HepG2 (cell line): ENCODE data around the gene HK2. TPM values are rescaled to one million over a fixed set of nuclear protein-coding genes. Genes with fewer than 3 reads are reported as not detected.

Source experiments
- BATF2 ChIP-seq: sonication (generic); formaldehyde crosslinking; IDR thresholded peaks from 2 replicates; pipeline ENCODE4 v1.8.0; 2022; ENCODE audit warnings: mild to moderate bottlenecking, missing genetic modification reagents, moderate library complexity
- BRD4 ChIP-seq: sonication (generic); formaldehyde crosslinking; IDR thresholded peaks from 2 replicates; pipeline ENCODE4 v1.4.0; 2020; ENCODE audit warnings: missing genetic modification reagents
- DZIP1 ChIP-seq: sonication (generic); formaldehyde crosslinking; IDR thresholded peaks from 2 replicates; pipeline ENCODE4 v1.5.0; 2020; ENCODE audit warnings: mild to moderate bottlenecking, missing genetic modification reagents
- EEA1 ChIP-seq: sonication (generic); formaldehyde crosslinking; IDR thresholded peaks from 2 replicates; pipeline ENCODE4 v1.5.1; 2020; ENCODE audit warnings: mild to moderate bottlenecking, missing genetic modification reagents, borderline replicate concordance
- FOXP1 ChIP-seq, 2 experiments: fragments of 450-650 bp in 1 of 2; IDR thresholded peaks; 2 replicates each; pipeline ENCODE4 v1.6.1; 2017 to 2018; ENCODE audit warnings: antibody characterized with exemption in 1 of 2
- FUBP1 ChIP-seq: sonication (generic); formaldehyde crosslinking; IDR thresholded peaks from 2 replicates; pipeline ENCODE4 v1.5.1; 2020; ENCODE audit warnings: missing genetic modification reagents, mild to moderate bottlenecking, borderline replicate concordance
- HNF4A ChIP-seq: sonication (generic); formaldehyde crosslinking; IDR thresholded peaks from 2 replicates; pipeline ENCODE4 v1.4.0; 2020; ENCODE audit warnings: missing genetic modification reagents
- KAT7 ChIP-seq: IDR thresholded peaks from 2 replicates; pipeline ENCODE4 v1.6.1; 2018; ENCODE audit warnings: borderline replicate concordance, missing compliant biosample characterization
- MAFK ChIP-seq, 2 experiments: IDR thresholded peaks in 1 of 2; conservative IDR thresholded peaks in 1 of 2; 2 replicates each; pipeline ENCODE4 v1.6.1; 2011; ENCODE audit warnings: improper control_type of control experiment in 2 of 2, low read length in 2 of 2
- MXD1 ChIP-seq: sonication (generic); formaldehyde crosslinking; IDR thresholded peaks from 2 replicates; pipeline ENCODE4 v1.4.0; 2020; ENCODE audit warnings: mild to moderate bottlenecking, missing genetic modification reagents
- NBN ChIP-seq: fragments of 450-650 bp; conservative IDR thresholded peaks from 2 replicates; pipeline ENCODE4 v1.6.1; 2017
- NFYC ChIP-seq: IDR thresholded peaks from 2 replicates; pipeline ENCODE4 v1.6.1; 2016; ENCODE audit warnings: missing genetic modification reagents, missing compliant biosample characterization
- POGZ ChIP-seq: sonication (generic); formaldehyde crosslinking; IDR thresholded peaks from 2 replicates; pipeline ENCODE4 v1.4.0; 2020; ENCODE audit warnings: mild to moderate bottlenecking, missing genetic modification reagents
- RAD21 ChIP-seq: fragments of 450-650 bp; formaldehyde crosslinking; IDR thresholded peaks from 2 replicates; pipeline ENCODE4 v1.5.0; 2020; ENCODE audit warnings: mild to moderate bottlenecking
- RAD51 ChIP-seq: fragments of 450-650 bp; IDR thresholded peaks from 2 replicates; pipeline ENCODE4 v1.6.1; 2016; ENCODE audit warnings: borderline replicate concordance
- SMAD1 ChIP-seq: sonication (generic); formaldehyde crosslinking; IDR thresholded peaks from 2 replicates; pipeline ENCODE4 v1.4.0; 2020; ENCODE audit warnings: missing genetic modification reagents, low read depth, mild to moderate bottlenecking, borderline replicate concordance
- TARDBP ChIP-seq: sonication (generic); formaldehyde crosslinking; IDR thresholded peaks from 2 replicates; pipeline ENCODE4 v1.8.0; 2022; ENCODE audit warnings: mild to moderate bottlenecking, missing genetic modification reagents
- THYN1 ChIP-seq: sonication (generic); formaldehyde crosslinking; IDR thresholded peaks from 2 replicates; pipeline ENCODE4 v1.8.1; 2023; ENCODE audit warnings: low read depth, mild to moderate bottlenecking, moderate library complexity, missing genetic modification reagents, borderline replicate concordance
- WIZ ChIP-seq: sonication (generic); formaldehyde crosslinking; IDR thresholded peaks from 2 replicates; pipeline ENCODE4 v1.5.1; 2020; ENCODE audit warnings: mild to moderate bottlenecking, missing genetic modification reagents
- ZHX1 ChIP-seq: sonication (generic); formaldehyde crosslinking; IDR thresholded peaks from 2 replicates; pipeline ENCODE4 v1.8.1; 2022; ENCODE audit warnings: low read depth, mild to moderate bottlenecking, missing genetic modification reagents
- ZNF282 ChIP-seq: fragments of 450-650 bp; IDR thresholded peaks from 2 replicates; pipeline ENCODE4 v1.6.1; 2018; ENCODE audit not compliant: partially characterized antibody
- polyA plus RNA-seq, 8 experiments: library from polyadenylated mRNA; depleted of rRNA in 3 of 8; stranded (reverse) in 7 of 8; unstranded in 1 of 8; fragments of >200 nt; fragmentation: Illumina TruSeq in 4 of 8; extraction: Trizol in 4 of 8; gene quantifications; 2 replicates each; pipeline versions ENCODE4 v1.2.1 to v1.2.3, GENCODE V29; 2011 to 2016; ENCODE audit warnings: low read depth in 4 of 8, missing spikeins in 1 of 8, mixed read lengths in 1 of 8; ENCODE audit not compliant: insufficient read depth in 1 of 8
- total RNA-seq, 5 experiments: library from RNA; depleted of rRNA; stranded (reverse); fragments of >200 nt; fragmentation: Illumina TruSeq; extraction: Trizol; gene quantifications; 2 replicates each; pipeline ENCODE4 v1.2.3, GENCODE V29; 2016; ENCODE audit warnings: low read depth in 1 of 5

Gene HK2
- total and polyA plus RNA-seq, 2 of the 13 experiments (the other 11 are each of a cell fraction or from before 2014, with no cell fraction given) = 13.2 to 101 TPM

GRCh38 chr2:74939919-74940812 lies 106.2 kb downstream of the HK2 start (continued):
- TF ChIP-seq WIZ (CRISPR knock-in tag) (no peak), POGZ (CRISPR knock-in tag) (peak; percentile 51; the same call in 1 of the 2 replicates), TARDBP (peak; percentile 96), MAFK (conservative IDR thresholded peaks at IDR 0.05 in 1 of 2, IDR thresholded peaks at IDR 0.05 in 1 of 2; ENCODE audit: low read length in 2 of 2) (no peak), HNF4A (CRISPR knock-in tag) (peak; percentile 95), DZIP1 (CRISPR knock-in tag) (no peak), FOXP1 (IDR thresholded peaks at IDR 0.05) (peak; percentile 58), FOXP1 (CRISPR knock-in tag; IDR thresholded peaks at IDR 0.05) (peak; percentile 96), SMAD1 (no peak), EEA1 (CRISPR knock-in tag) (no peak), ZNF282 (no peak), RAD21 (CRISPR knock-in tag) (no peak; the same call in 1 of the 2 replicates), FUBP1 (CRISPR knock-in tag) (no peak), KAT7 (no peak), BATF2 (no peak), ZHX1 (CRISPR knock-in tag) (no peak), RAD51 (no peak), THYN1 (peak; percentile 97), NBN (no peak), BRD4 (CRISPR knock-in tag) (no peak), MXD1 (no peak), NFYC (no peak)
